ENCODE measurements around the gene C21orf91.

The C21orf91 gene

GRCh38 chr21:17782051-17782450, 37.1 kb downstream of the C21orf91 start:
- TF ChIP-seq CTCF (conservative IDR thresholded peaks at IDR 0.05; ENCODE audit: low read length) (no peak), EZH2phosphoT487 (IDR thresholded peaks at IDR 0.05; ENCODE audit: borderline replicate concordance) (no peak)
- Histone ChIP-seq H4K20me1 (ENCODE audit: insufficient read depth, low read length, poor library complexity, severe bottlenecking) (no peaks in the 10 kb centered on the region), H3K4me3 (ENCODE audit: low read length, poor library complexity, severe bottlenecking) (peak overlapping the region; percentile 10), H3K4me1 (ENCODE audit: insufficient read depth, low read length, poor library complexity, severe bottlenecking) (peaks cover 88% of the 10 kb centered on the region), H3K4me2 (ENCODE audit: low read depth, low read length, poor library complexity, severe bottlenecking) (peak overlapping the region; percentile 82), H3K79me2 (ENCODE audit: insufficient read depth, low read length) (peaks cover 3% of the 10 kb centered on the region; the same call in 1 of the 2 replicates), H3F3A (ENCODE audit: low read depth) (peaks cover 27% of the 10 kb centered on the region), H3K9me3 (ENCODE audit: insufficient read depth, low read depth, low read length) (no peaks in the 10 kb centered on the region; the same call in 1 of the 2 replicates), H3K9ac (ENCODE audit: low read depth, low read length, poor library complexity, severe bottlenecking) (peak overlapping the region; percentile 74), H3K36me3 (ENCODE audit: insufficient read depth, low read length) (peaks cover 19% of the 10 kb centered on the region), H3K27me3 (ENCODE audit: insufficient read depth, low read length, poor library complexity, severe bottlenecking) (no peaks in the 10 kb centered on the region), H2AFZ (ENCODE audit: low read length) (no peak overlapping the region), H3K9me2 (replicated peaks; ENCODE audit: low read depth, low read length) (no peaks in the 10 kb centered on the region)

- Histone ChIP-seq H3K9me3 (ENCODE audit: insufficient read depth, low read depth, low read length) (no peaks in the 10 kb centered on the region; the same call in 1 of the 2 replicates), H3K9ac (ENCODE audit: low read depth, low read length, poor library complexity, severe bottlenecking) (no peak overlapping the region), H4K20me1 (ENCODE audit: insufficient read depth, low read length, poor library complexity, severe bottlenecking) (no peaks in the 10 kb centered on the region), H3K9me2 (replicated peaks; ENCODE audit: low read depth, low read length) (no peaks in the 10 kb centered on the region), H3K79me2 (ENCODE audit: insufficient read depth, low read length) (no peaks in the 10 kb centered on the region), H3K4me1 (ENCODE audit: insufficient read depth, low read length, poor library complexity, severe bottlenecking) (peaks cover 88% of the 10 kb centered on the region), H3K27me3 (ENCODE audit: insufficient read depth, low read length, poor library complexity, severe bottlenecking) (no peaks in the 10 kb centered on the region), H2AFZ (ENCODE audit: low read length) (no peak overlapping the region), H3K36me3 (ENCODE audit: insufficient read depth, low read length) (peaks cover 14% of the 10 kb centered on the region), H3F3A (ENCODE audit: low read depth) (peaks cover 27% of the 10 kb centered on the region), H3K4me2 (ENCODE audit: low read depth, low read length, poor library complexity, severe bottlenecking) (peak overlapping the region; percentile 82), H3K4me3 (ENCODE audit: low read length, poor library complexity, severe bottlenecking) (no peak overlapping the region)
- TF ChIP-seq EZH2phosphoT487 (IDR thresholded peaks at IDR 0.05; ENCODE audit: borderline replicate concordance) (no peak), CTCF (conservative IDR thresholded peaks at IDR 0.05; ENCODE audit: low read length) (no peak)
Measured at GRCh38 chr21:17781524-17781923, 37.6 kb downstream of the C21orf91 start.

GRCh38 chr21:17780539-17780938, 38.6 kb downstream of the C21orf91 start:
- Histone ChIP-seq H3K9me2 (replicated peaks; ENCODE audit: low read depth, low read length) (no peaks in the 10 kb centered on the region), H3F3A (ENCODE audit: low read depth) (peaks cover 24% of the 10 kb centered on the region), H3K4me1 (ENCODE audit: insufficient read depth, low read length, poor library complexity, severe bottlenecking) (peaks cover 88% of the 10 kb centered on the region), H3K79me2 (ENCODE audit: insufficient read depth, low read length) (no peaks in the 10 kb centered on the region), H2AFZ (ENCODE audit: low read length) (no peak overlapping the region), H3K36me3 (ENCODE audit: insufficient read depth, low read length) (peaks cover 5% of the 10 kb centered on the region), H3K27me3 (ENCODE audit: insufficient read depth, low read length, poor library complexity, severe bottlenecking) (no peaks in the 10 kb centered on the region), H3K4me3 (ENCODE audit: low read length, poor library complexity, severe bottlenecking) (peak overlapping the region; percentile 18), H3K4me2 (ENCODE audit: low read depth, low read length, poor library complexity, severe bottlenecking) (peak overlapping the region; percentile 49), H4K20me1 (ENCODE audit: insufficient read depth, low read length, poor library complexity, severe bottlenecking) (no peaks in the 10 kb centered on the region), H3K9me3 (ENCODE audit: insufficient read depth, low read depth, low read length) (no peaks in the 10 kb centered on the region), H3K9ac (ENCODE audit: low read depth, low read length, poor library complexity, severe bottlenecking) (peak overlapping the region; percentile 2)
- no peak for TF ChIP-seq EZH2phosphoT487 (IDR thresholded peaks at IDR 0.05; ENCODE audit: borderline replicate concordance)
- no peak for TF ChIP-seq CTCF (conservative IDR thresholded peaks at IDR 0.05; ENCODE audit: low read length)

Measured in Loucy (cell line).